Testis (tissue), 2 donors: ENCODE measurements around the gene TTK.

ENCODE experiments used
- POLR2A ChIP-seq: fragments of 450-650 bp; IDR thresholded peaks from one replicate; pipeline ENCODE4 v1.6.1; 2017; ENCODE audit warnings: antibody characterized with exemption, mild to moderate bottlenecking, moderate library complexity
- TF ChIP-seq, protein P1 (sequence below), 3 experiments: fragments of 450-650 bp in 2 of 3; fragments of 200-600 bp in 1 of 3; sonication (generic) in 1 of 3; IDR thresholded peaks; one replicate each; pipeline ENCODE4 v1.5.1; 2016 to 2019; ENCODE audit warnings: antibody characterized with exemption in 3 of 3, mild to moderate bottlenecking in 2 of 3, moderate library complexity in 1 of 3

- TF ChIP-seq, protein P1, sequence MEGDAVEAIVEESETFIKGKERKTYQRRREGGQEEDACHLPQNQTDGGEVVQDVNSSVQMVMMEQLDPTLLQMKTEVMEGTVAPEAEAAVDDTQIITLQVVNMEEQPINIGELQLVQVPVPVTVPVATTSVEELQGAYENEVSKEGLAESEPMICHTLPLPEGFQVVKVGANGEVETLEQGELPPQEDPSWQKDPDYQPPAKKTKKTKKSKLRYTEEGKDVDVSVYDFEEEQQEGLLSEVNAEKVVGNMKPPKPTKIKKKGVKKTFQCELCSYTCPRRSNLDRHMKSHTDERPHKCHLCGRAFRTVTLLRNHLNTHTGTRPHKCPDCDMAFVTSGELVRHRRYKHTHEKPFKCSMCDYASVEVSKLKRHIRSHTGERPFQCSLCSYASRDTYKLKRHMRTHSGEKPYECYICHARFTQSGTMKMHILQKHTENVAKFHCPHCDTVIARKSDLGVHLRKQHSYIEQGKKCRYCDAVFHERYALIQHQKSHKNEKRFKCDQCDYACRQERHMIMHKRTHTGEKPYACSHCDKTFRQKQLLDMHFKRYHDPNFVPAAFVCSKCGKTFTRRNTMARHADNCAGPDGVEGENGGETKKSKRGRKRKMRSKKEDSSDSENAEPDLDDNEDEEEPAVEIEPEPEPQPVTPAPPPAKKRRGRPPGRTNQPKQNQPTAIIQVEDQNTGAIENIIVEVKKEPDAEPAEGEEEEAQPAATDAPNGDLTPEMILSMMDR (IDR thresholded peaks at IDR 0.05) = no peak
- TF ChIP-seq POLR2A = no peak
Measured at GRCh38 chr6:79971193-79971592, 33.3 kb upstream of the TTK start.
